Spleen (tissue), 13 donors: ENCODE results near the gene OOSP2. TPM values are rescaled to one million over a fixed set of nuclear protein-coding genes. Genes with fewer than 3 reads are reported as not detected.

Experiments used
- DNase-seq: peaks from one replicate; pipeline ENCODE4 v3.0.0-alpha.2; 2020
- H3K27ac ChIP-seq, 8 donors: fragments of 200-600 bp; sonication (generic) in 7 of 8; 1 replicate in 4 of 8; 2 replicates in 4 of 8; pipeline versions ENCODE4 v1.5.0 to v1.8.0; 2016 to 2021; ENCODE audit warnings: inconsistent platforms in 4 of 8, mild to moderate bottlenecking in 4 of 8, moderate library complexity in 1 of 8
- H3K27me3 ChIP-seq, 7 donors: fragments of 200-600 bp; sonication (generic) in 6 of 7; replicated peaks in 1 of 7; 1 replicate in 4 of 7; 2 replicates in 3 of 7; pipeline versions ENCODE4 v1.5.0 to v1.8.0; 2016 to 2021; ENCODE audit warnings: inconsistent platforms in 3 of 7, mild to moderate bottlenecking in 1 of 7
- H3K36me3 ChIP-seq, 6 donors: fragments of 200-600 bp; sonication (generic) in 5 of 6; 1 replicate in 4 of 6; 2 replicates in 2 of 6; pipeline versions ENCODE4 v1.5.0 to v1.8.0; 2016 to 2021; ENCODE audit warnings: inconsistent platforms in 2 of 6
- H3K4me1 ChIP-seq, 6 donors: fragments of 200-600 bp; sonication (generic) in 5 of 6; 1 replicate in 3 of 6; 2 replicates in 3 of 6; pipeline versions ENCODE4 v1.5.0 to v1.8.0; 2016 to 2021; ENCODE audit warnings: inconsistent platforms in 3 of 6
- H3K4me3 ChIP-seq, 8 donors: fragments of 200-600 bp; sonication (generic) in 7 of 8; 1 replicate in 4 of 8; 2 replicates in 4 of 8; pipeline versions ENCODE4 v1.5.0 to v1.8.0; 2016 to 2021; ENCODE audit warnings: inconsistent platforms in 4 of 8, mild to moderate bottlenecking in 4 of 8, moderate library complexity in 2 of 8
- H3K9me3 ChIP-seq, 8 donors: fragments of 200-600 bp; sonication (generic) in 7 of 8; 1 replicate in 4 of 8; 2 replicates in 4 of 8; pipeline versions ENCODE4 v1.5.0 to v1.8.0; 2016 to 2021; ENCODE audit warnings: inconsistent platforms in 4 of 8
- POLR2A ChIP-seq, 3 donors: fragments of 450-650 bp; IDR thresholded peaks; one replicate each; pipeline ENCODE4 v1.5.1; 2017; ENCODE audit warnings: antibody characterized with exemption in 3 of 3, mild to moderate bottlenecking in 1 of 3
- POLR2AphosphoS5 ChIP-seq, 3 donors: sonication (generic); formaldehyde crosslinking; IDR thresholded peaks; one replicate each; pipeline ENCODE4 v1.5.1; 2017; ENCODE audit warnings: antibody characterized with exemption in 3 of 3
- WGBS, 5 donors: extraction: QIAGEN DNeasy Blood & Tissue Kit in 3 of 5; methylation state at CpG; one replicate each; pipeline versions ENCODE4 v1.1.5 to v1.1.7; 2013 to 2018; 5-methylcytosine and 5-hydroxymethylcytosine counted together
- intact Hi-C: fragments of 100-400 bp; cut with DNase I; formaldehyde crosslinking; loops from one replicate; pipeline ENCODE4 v1.15.0; 2023; ENCODE audit warnings: low total_unique reads
- long read RNA-seq, 2 donors: transcript quantifications; one replicate each; lab custom pipeline, GENCODE V29; 2026
- polyA plus RNA-seq, 3 donors: library from polyadenylated mRNA; stranded (reverse); fragments of 200-250 nt; gene quantifications; one replicate each; pipeline ENCODE4 v1.2.1, GENCODE V29; 2013
- total RNA-seq, 7 donors: library from RNA; depleted of rRNA in 3 of 7; stranded (reverse); fragments of >200 nt in 3 of 7; fragmentation: NEBNext Ultra II Directional in 4 of 7; extraction: Animal tissue kit (Norgen Biotek cat#: 25700) in 4 of 7; gene quantifications; one replicate each; pipeline versions ENCODE4 v1.1.0 to v1.2.1, GENCODE V29; 2016 to 2021
- TF ChIP-seq, protein P1 (sequence below), 11 experiments: fragments of 200-600 bp in 7 of 11; fragments of 450-650 bp in 4 of 11; sonication (generic) in 4 of 11; IDR thresholded peaks in 8 of 11; conservative IDR thresholded peaks in 3 of 11; 1 replicate in 7 of 11; 2 replicates in 4 of 11; pipeline versions ENCODE4 v1.4.0 to v1.8.0; 2016 to 2021; ENCODE audit warnings: antibody characterized with exemption in 11 of 11, inconsistent platforms in 4 of 11, mild to moderate bottlenecking in 1 of 11
- donor health status: healthy with polysubstance abuse.
- donor health status: DM: no; HTN: no; CAD: no; lungs with moderate emphysema.
- donor health status: DM: no; HTN: no; CAD: no.
- donor health status: Bipolar disorder and iron deficiency.
- donor health status: healthy.
- donor health status: DM: no; HTN: no; CAD: no.
- donor health status: DM: yes; HTN: yes; CAD: no.

The OOSP2 gene, protein sequence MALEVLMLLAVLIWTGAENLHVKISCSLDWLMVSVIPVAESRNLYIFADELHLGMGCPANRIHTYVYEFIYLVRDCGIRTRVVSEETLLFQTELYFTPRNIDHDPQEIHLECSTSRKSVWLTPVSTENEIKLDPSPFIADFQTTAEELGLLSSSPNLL
- not detected for total RNA-seq
- polyA plus RNA-seq = not detected
- long read RNA-seq, donor 1 = 0 reads
- long read RNA-seq, donor 2 = 0 reads

DNA sequence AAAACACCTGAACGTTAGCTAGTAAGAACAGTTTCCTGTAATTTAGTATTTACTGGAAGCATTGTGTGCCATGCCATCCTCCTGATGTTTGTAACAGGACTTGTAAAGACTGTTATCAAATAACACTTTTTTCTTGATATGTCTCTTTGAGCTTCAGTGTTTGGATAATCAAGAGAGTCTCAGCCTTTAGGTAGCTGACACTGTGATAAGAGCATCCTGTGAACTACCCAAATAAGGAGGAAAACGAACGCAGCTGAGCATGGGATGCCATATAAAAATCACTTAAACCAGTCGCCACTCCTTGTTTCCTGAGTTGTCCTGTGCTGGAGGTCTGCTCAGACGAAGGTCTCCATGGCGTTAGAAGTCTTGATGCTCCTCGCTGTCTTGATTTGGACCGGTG, at the start of gene OOSP2:
Gene OOSP2 (plus strand): TSS at position 301 of the 400 bp plus-strand sequence. CDS start 51 bp downstream, at position 352.
- 82 to 93% (median 88%) methylated on average over 8 of the region's 8 CpGs for WGBS, 5 donors
- intact Hi-C loops = no loop called here
- DNase-seq = no peak
- TF ChIP-seq, protein P1, sequence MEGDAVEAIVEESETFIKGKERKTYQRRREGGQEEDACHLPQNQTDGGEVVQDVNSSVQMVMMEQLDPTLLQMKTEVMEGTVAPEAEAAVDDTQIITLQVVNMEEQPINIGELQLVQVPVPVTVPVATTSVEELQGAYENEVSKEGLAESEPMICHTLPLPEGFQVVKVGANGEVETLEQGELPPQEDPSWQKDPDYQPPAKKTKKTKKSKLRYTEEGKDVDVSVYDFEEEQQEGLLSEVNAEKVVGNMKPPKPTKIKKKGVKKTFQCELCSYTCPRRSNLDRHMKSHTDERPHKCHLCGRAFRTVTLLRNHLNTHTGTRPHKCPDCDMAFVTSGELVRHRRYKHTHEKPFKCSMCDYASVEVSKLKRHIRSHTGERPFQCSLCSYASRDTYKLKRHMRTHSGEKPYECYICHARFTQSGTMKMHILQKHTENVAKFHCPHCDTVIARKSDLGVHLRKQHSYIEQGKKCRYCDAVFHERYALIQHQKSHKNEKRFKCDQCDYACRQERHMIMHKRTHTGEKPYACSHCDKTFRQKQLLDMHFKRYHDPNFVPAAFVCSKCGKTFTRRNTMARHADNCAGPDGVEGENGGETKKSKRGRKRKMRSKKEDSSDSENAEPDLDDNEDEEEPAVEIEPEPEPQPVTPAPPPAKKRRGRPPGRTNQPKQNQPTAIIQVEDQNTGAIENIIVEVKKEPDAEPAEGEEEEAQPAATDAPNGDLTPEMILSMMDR (IDR thresholded peaks at IDR 0.05 in 8 of 11, conservative IDR thresholded peaks at IDR 0.05 in 3 of 11) = no peak
- TF ChIP-seq POLR2AphosphoS5 (IDR thresholded peaks at IDR 0.05) = no peak
- no peak for TF ChIP-seq POLR2A (IDR thresholded peaks at IDR 0.05)
- Histone ChIP-seq H3K4me3 (no peak within 1 kb of the TSS), H3K27me3 (no peaks in the 10 kb centered on the region), H3K4me1 (no peaks in the 10 kb centered on the region), H3K27ac (no peak within 1 kb of the TSS), H3K9me3 (no peaks in the 10 kb centered on the region), H3K36me3 (no peaks in the 10 kb centered on the region)

DNA sequence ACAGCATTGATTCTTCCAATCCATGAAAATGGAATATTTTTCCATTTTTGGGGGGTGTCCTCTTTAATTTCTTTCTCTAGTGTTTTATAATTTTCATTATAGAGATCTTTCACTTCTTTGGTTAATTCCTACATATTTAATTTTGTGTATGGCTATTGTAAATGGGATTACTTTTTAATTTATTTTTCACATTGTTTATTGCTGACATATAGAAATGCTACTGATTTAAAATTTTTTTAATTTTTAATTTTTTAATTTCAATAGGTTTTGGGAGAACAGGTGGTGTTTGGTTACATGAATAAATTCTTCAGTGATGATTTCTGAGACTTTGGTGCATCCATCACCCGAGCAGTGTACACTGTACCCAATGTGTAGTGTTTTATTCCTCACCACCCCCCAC, 49.8 kb upstream of the OOSP2 start:
- Histone ChIP-seq H3K9me3 (peaks cover 0 to 40% (median 19%) of the 10 kb centered on the region in 8 donors), H3K36me3 (no peaks in the 10 kb centered on the region), H3K27me3 (no peaks in the 10 kb centered on the region), H3K4me3 (no peak overlapping the region), H3K4me1 (no peaks in the 10 kb centered on the region), H3K27ac (no peak overlapping the region)
- DNase-seq = no peak
- intact Hi-C loops = no loop called here
- TF ChIP-seq POLR2A (IDR thresholded peaks at IDR 0.05) (no peak), POLR2AphosphoS5 (IDR thresholded peaks at IDR 0.05) (no peak)
- TF ChIP-seq, protein P1 (IDR thresholded peaks at IDR 0.05 in 8 of 11, conservative IDR thresholded peaks at IDR 0.05 in 3 of 11) = no peak
- WGBS, 5 donors = 73 to 88% (median 84%) methylated on average over 1 of the region's 1 CpG

DNA sequence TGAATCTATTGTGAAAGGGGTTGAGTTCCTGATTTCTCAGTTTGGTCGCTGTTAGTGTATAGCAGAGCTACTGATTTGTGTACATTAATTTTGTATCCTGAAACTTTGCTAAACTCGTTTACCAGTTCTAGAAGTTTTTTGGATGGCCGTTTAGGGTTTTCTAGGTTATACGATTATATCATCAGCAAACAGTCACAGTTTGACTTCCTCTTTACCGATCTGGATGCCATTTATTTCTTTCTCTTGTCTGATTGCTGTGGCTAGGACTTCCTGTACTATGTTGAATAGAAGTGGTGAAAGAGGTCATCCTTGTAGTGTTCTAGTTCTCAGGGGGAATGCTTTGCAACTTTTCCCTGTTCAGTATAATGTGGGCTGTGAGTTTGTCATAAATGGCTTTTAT, 47.8 kb upstream of the OOSP2 start:
- no peak for DNase-seq
- peaks cover 0 to 40% (median 19%) of the 10 kb centered on the region in 8 donors for H3K9me3 ChIP-seq
- no peak overlapping the region for H3K27ac ChIP-seq
- no peaks in the 10 kb centered on the region for H3K27me3 ChIP-seq
- H3K36me3 ChIP-seq = no peaks in the 10 kb centered on the region
- intact Hi-C loops = no loop called here
- TF ChIP-seq POLR2AphosphoS5 (IDR thresholded peaks at IDR 0.05) = no peak
- no peak for TF ChIP-seq POLR2A (IDR thresholded peaks at IDR 0.05)
- TF ChIP-seq, protein P1 (IDR thresholded peaks at IDR 0.05 in 8 of 11, conservative IDR thresholded peaks at IDR 0.05 in 3 of 11) = no peak
- no peak overlapping the region for H3K4me3 ChIP-seq
- 23 to 31% (median 26%) methylated on average over 5 of the region's 5 CpGs for WGBS, 5 donors
- no peaks in the 10 kb centered on the region for H3K4me1 ChIP-seq

DNA sequence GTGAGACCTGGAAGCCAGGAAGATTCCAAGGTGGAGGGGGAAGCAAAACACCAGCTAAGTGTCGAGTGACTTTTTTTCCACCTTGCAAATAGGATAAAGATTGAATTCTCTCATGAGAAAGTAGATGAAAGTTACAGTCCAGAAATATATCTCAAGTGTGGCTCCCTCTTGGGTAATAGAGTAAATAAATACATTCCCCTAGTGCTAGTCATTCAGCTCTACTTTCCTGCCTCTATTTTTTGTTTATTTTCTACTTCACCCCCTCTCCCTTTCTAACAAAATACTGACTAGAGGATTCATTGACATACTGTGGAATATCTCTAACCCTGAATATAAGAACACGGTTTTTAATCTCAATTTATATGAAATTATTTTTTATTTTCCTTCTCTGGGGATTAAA, 42.4 kb upstream of the OOSP2 start:
- no peaks in the 10 kb centered on the region for H3K4me1 ChIP-seq
- no peaks in the 10 kb centered on the region for H3K36me3 ChIP-seq
- no peaks in the 10 kb centered on the region for H3K27me3 ChIP-seq
- H3K4me3 ChIP-seq = no peak overlapping the region
- TF ChIP-seq, protein P1 (IDR thresholded peaks at IDR 0.05 in 8 of 11, conservative IDR thresholded peaks at IDR 0.05 in 3 of 11) = no peak
- TF ChIP-seq POLR2AphosphoS5 (IDR thresholded peaks at IDR 0.05) (no peak), POLR2A (IDR thresholded peaks at IDR 0.05) (no peak)
- no peak for DNase-seq
- intact Hi-C loops = no loop called here
- H3K27ac ChIP-seq = no peak overlapping the region
- H3K9me3 ChIP-seq = peaks cover 0 to 4% (median 0%) of the 10 kb centered on the region in 8 donors
- WGBS, 5 donors = 73 to 84% (median 80%) methylated on average over 2 of the region's 2 CpGs
